Measurements from ENCODE around the gene NBAS.
"Not testable (repeated sequence)": the region's sequence is repeated elsewhere in the genome, so short reads cannot be mapped to it uniquely, and the experiment has no call there.

NBAS gene

GRCh38 chr2:15439768-15440524 is 121.2 kb downstream of the NBAS start:
- H3K4me1 ChIP-seq (ENCODE audit: control insufficient read depth, insufficient read depth, low read length, unreplicated experiment); H3K27me3 ChIP-seq (ENCODE audit: insufficient read depth, low read length); H3K4me3 ChIP-seq (ENCODE audit: low read depth, low read length); H3K36me3 ChIP-seq (ENCODE audit: insufficient read depth, low read length); H3K79me2 ChIP-seq (ENCODE audit: control insufficient read depth, insufficient read depth, low read length, unreplicated experiment); H2AFZ ChIP-seq (ENCODE audit: low read length, unreplicated experiment); H3K27ac ChIP-seq (ENCODE audit: low read depth, low read length): not testable (repeated sequence)

- not testable (repeated sequence) for H3K4me1 ChIP-seq (ENCODE audit: control insufficient read depth, insufficient read depth, low read length, unreplicated experiment); H2AFZ ChIP-seq (ENCODE audit: low read length, unreplicated experiment); H3K79me2 ChIP-seq (ENCODE audit: control insufficient read depth, insufficient read depth, low read length, unreplicated experiment); H3K4me3 ChIP-seq (ENCODE audit: low read depth, low read length); H3K27ac ChIP-seq (ENCODE audit: low read depth, low read length); H3K36me3 ChIP-seq (ENCODE audit: insufficient read depth, low read length); H3K27me3 ChIP-seq (ENCODE audit: insufficient read depth, low read length)
Measured at GRCh38 chr2:15439366-15439765, 121.8 kb downstream of the NBAS start.

- no peak overlapping the region for H2AFZ ChIP-seq (ENCODE audit: low read length, unreplicated experiment)
- no peaks in the 10 kb centered on the region for H3K27me3 ChIP-seq (ENCODE audit: insufficient read depth, low read length)
- H3K27ac ChIP-seq (ENCODE audit: low read depth, low read length), result no peak overlapping the region
- no peaks in the 10 kb centered on the region for H3K36me3 ChIP-seq (ENCODE audit: insufficient read depth, low read length)
- no peaks in the 10 kb centered on the region for H3K4me1 ChIP-seq (ENCODE audit: control insufficient read depth, insufficient read depth, low read length, unreplicated experiment)
- H3K4me3 ChIP-seq (ENCODE audit: low read depth, low read length), result no peak overlapping the region
- H3K79me2 ChIP-seq (ENCODE audit: control insufficient read depth, insufficient read depth, low read length, unreplicated experiment), result no peaks in the 10 kb centered on the region
Measured at GRCh38 chr2:15436195-15436594, 124.9 kb downstream of the NBAS start.

- Histone ChIP-seq H3K79me2 (ENCODE audit: control insufficient read depth, insufficient read depth, low read length, unreplicated experiment) (no peaks in the 10 kb centered on the region), H3K27me3 (ENCODE audit: insufficient read depth, low read length) (no peaks in the 10 kb centered on the region), H3K36me3 (ENCODE audit: insufficient read depth, low read length) (no peaks in the 10 kb centered on the region), H3K27ac (ENCODE audit: low read depth, low read length) (no peak overlapping the region), H3K4me1 (ENCODE audit: control insufficient read depth, insufficient read depth, low read length, unreplicated experiment) (no peaks in the 10 kb centered on the region), H2AFZ (ENCODE audit: low read length, unreplicated experiment) (no peak overlapping the region), H3K4me3 (ENCODE audit: low read depth, low read length) (no peak overlapping the region)
Measured at GRCh38 chr2:15435474-15435873, 125.7 kb downstream of the NBAS start.

GRCh38 chr2:15432642-15433256 is 128.4 kb downstream of the NBAS start:
- H3K4me3 ChIP-seq (ENCODE audit: low read depth, low read length), result no peak overlapping the region
- H3K36me3 ChIP-seq (ENCODE audit: insufficient read depth, low read length), result no peaks in the 10 kb centered on the region
- no peak overlapping the region for H2AFZ ChIP-seq (ENCODE audit: low read length, unreplicated experiment)
- no peaks in the 10 kb centered on the region for H3K79me2 ChIP-seq (ENCODE audit: control insufficient read depth, insufficient read depth, low read length, unreplicated experiment)
- no peaks in the 10 kb centered on the region for H3K4me1 ChIP-seq (ENCODE audit: control insufficient read depth, insufficient read depth, low read length, unreplicated experiment)
- no peaks in the 10 kb centered on the region for H3K27me3 ChIP-seq (ENCODE audit: insufficient read depth, low read length)
- H3K27ac ChIP-seq (ENCODE audit: low read depth, low read length), result no peak overlapping the region

GRCh38 chr2:15429032-15429431 is 132.1 kb downstream of the NBAS start:
- H3K79me2 ChIP-seq (ENCODE audit: control insufficient read depth, insufficient read depth, low read length, unreplicated experiment), result no peaks in the 10 kb centered on the region
- H3K27me3 ChIP-seq (ENCODE audit: insufficient read depth, low read length), result no peaks in the 10 kb centered on the region
- H3K36me3 ChIP-seq (ENCODE audit: insufficient read depth, low read length), result no peaks in the 10 kb centered on the region
- H3K4me3 ChIP-seq (ENCODE audit: low read depth, low read length), result no peak overlapping the region
- no peak overlapping the region for H3K27ac ChIP-seq (ENCODE audit: low read depth, low read length)
- no peak overlapping the region for H2AFZ ChIP-seq (ENCODE audit: low read length, unreplicated experiment)
- H3K4me1 ChIP-seq (ENCODE audit: control insufficient read depth, insufficient read depth, low read length, unreplicated experiment), result no peaks in the 10 kb centered on the region

- no peak overlapping the region for H2AFZ ChIP-seq (ENCODE audit: low read length, unreplicated experiment)
- no peaks in the 10 kb centered on the region for H3K4me1 ChIP-seq (ENCODE audit: control insufficient read depth, insufficient read depth, low read length, unreplicated experiment)
- no peaks in the 10 kb centered on the region for H3K79me2 ChIP-seq (ENCODE audit: control insufficient read depth, insufficient read depth, low read length, unreplicated experiment)
- no peak overlapping the region for H3K27ac ChIP-seq (ENCODE audit: low read depth, low read length)
- no peak overlapping the region for H3K4me3 ChIP-seq (ENCODE audit: low read depth, low read length)
- no peaks in the 10 kb centered on the region for H3K27me3 ChIP-seq (ENCODE audit: insufficient read depth, low read length)
- H3K36me3 ChIP-seq (ENCODE audit: insufficient read depth, low read length), result 0 out of 2 replicates have a peak, but pooled peaks cover 3% of the 10 kb centered on the region
Measured at GRCh38 chr2:15427987-15428386, 133.1 kb downstream of the NBAS start.

- H2AFZ ChIP-seq (ENCODE audit: low read length, unreplicated experiment), result no peak overlapping the region
- H3K36me3 ChIP-seq (ENCODE audit: insufficient read depth, low read length), result 0 out of 2 replicates have a peak, but pooled peaks cover 3% of the 10 kb centered on the region
- no peak overlapping the region for H3K4me3 ChIP-seq (ENCODE audit: low read depth, low read length)
- no peaks in the 10 kb centered on the region for H3K27me3 ChIP-seq (ENCODE audit: insufficient read depth, low read length)
- H3K4me1 ChIP-seq (ENCODE audit: control insufficient read depth, insufficient read depth, low read length, unreplicated experiment), result no peaks in the 10 kb centered on the region
- no peak overlapping the region for H3K27ac ChIP-seq (ENCODE audit: low read depth, low read length)
- no peaks in the 10 kb centered on the region for H3K79me2 ChIP-seq (ENCODE audit: control insufficient read depth, insufficient read depth, low read length, unreplicated experiment)
Measured at GRCh38 chr2:15426606-15427005, 134.5 kb downstream of the NBAS start.

GRCh38 chr2:15425712-15426111 is 135.4 kb downstream of the NBAS start:
- Histone ChIP-seq H3K79me2 (ENCODE audit: control insufficient read depth, insufficient read depth, low read length, unreplicated experiment) (no peaks in the 10 kb centered on the region), H2AFZ (ENCODE audit: low read length, unreplicated experiment) (no peak overlapping the region), H3K4me3 (ENCODE audit: low read depth, low read length) (no peak overlapping the region), H3K27me3 (ENCODE audit: insufficient read depth, low read length) (no peaks in the 10 kb centered on the region), H3K36me3 (ENCODE audit: insufficient read depth, low read length) (0 out of 2 replicates have a peak, but pooled peaks cover 3% of the 10 kb centered on the region), H3K4me1 (ENCODE audit: control insufficient read depth, insufficient read depth, low read length, unreplicated experiment) (no peaks in the 10 kb centered on the region), H3K27ac (ENCODE audit: low read depth, low read length) (no peak overlapping the region)

- Histone ChIP-seq H3K27ac (ENCODE audit: low read depth, low read length) (no peak overlapping the region), H3K27me3 (ENCODE audit: insufficient read depth, low read length) (no peaks in the 10 kb centered on the region), H3K4me1 (ENCODE audit: control insufficient read depth, insufficient read depth, low read length, unreplicated experiment) (peaks cover 5% of the 10 kb centered on the region)
Measured at GRCh38 chr2:15421753-15422152, 139.4 kb downstream of the NBAS start.

GRCh38 chr2:15415748-15416147 is 145.4 kb downstream of the NBAS start:
- Histone ChIP-seq H3K36me3 (ENCODE audit: insufficient read depth, low read length) (peaks cover 12% of the 10 kb centered on the region), H3K27ac (ENCODE audit: low read depth, low read length) (no peak overlapping the region), H3K4me3 (ENCODE audit: low read depth, low read length) (no peak overlapping the region), H2AFZ (ENCODE audit: low read length, unreplicated experiment) (no peak overlapping the region), H3K79me2 (ENCODE audit: control insufficient read depth, insufficient read depth, low read length, unreplicated experiment) (no peaks in the 10 kb centered on the region), H3K4me1 (ENCODE audit: control insufficient read depth, insufficient read depth, low read length, unreplicated experiment) (peaks cover 5% of the 10 kb centered on the region), H3K27me3 (ENCODE audit: insufficient read depth, low read length) (no peaks in the 10 kb centered on the region)

More at GRCh38 chr2:15421753-15422152, 139.4 kb downstream of the NBAS start:
- no peaks in the 10 kb centered on the region for H3K79me2 ChIP-seq (ENCODE audit: control insufficient read depth, insufficient read depth, low read length, unreplicated experiment)
- no peak overlapping the region for H2AFZ ChIP-seq (ENCODE audit: low read length, unreplicated experiment)
- H3K4me3 ChIP-seq (ENCODE audit: low read depth, low read length), result no peak overlapping the region
- peaks cover 7% of the 10 kb centered on the region; the same call in 1 of the 2 replicates for H3K36me3 ChIP-seq (ENCODE audit: insufficient read depth, low read length)

Measured in ACC112 (cell line).